Body of pancreas (tissue), 4 donors: ENCODE results near the gene RPS28. TPM values are rescaled to one million over a fixed set of nuclear protein-coding genes. Genes with fewer than 3 reads are reported as not detected.
"Not testable (repeated sequence)": the region's sequence is repeated elsewhere in the genome, so short reads cannot be mapped to it uniquely, and the experiment has no call there.

Source experiments
- ATAC-seq: fragments of 150-250 bp; one replicate; pipeline ENCODE4 v1.9.1; 2016
- DNase-seq, 4 donors: peaks; one replicate each; pipeline ENCODE4 v3.0.0-alpha.2; 2019
- H3K27ac ChIP-seq, 4 donors: fragments of 200-600 bp; sonication (generic); 1 replicate in 3 of 4; 2 replicates in 1 of 4; pipeline versions ENCODE4 v1.5.1 to v1.6.1; 2016 to 2019; ENCODE audit warnings: mild to moderate bottlenecking in 1 of 4, mixed read lengths in 1 of 4, moderate library complexity in 1 of 4
- H3K27me3 ChIP-seq, 2 donors: fragments of 200-600 bp; sonication (generic); one replicate each; pipeline ENCODE4 v1.6.0; 2016; ENCODE audit warnings: mild to moderate bottlenecking in 1 of 2
- H3K36me3 ChIP-seq, 2 donors: fragments of 200-600 bp; sonication (generic); replicated peaks in 1 of 2; 2 replicates each; pipeline ENCODE4 v1.5.1; 2016; ENCODE audit warnings: low read depth in 2 of 2; ENCODE audit not compliant: insufficient read depth in 1 of 2
- H3K4me1 ChIP-seq: fragments of 200-600 bp; sonication (generic); one replicate; pipeline ENCODE4 v1.6.0; 2016
- H3K4me3 ChIP-seq, 2 donors: fragments of 200-600 bp; sonication (generic); 1 replicate in 1 of 2; 2 replicates in 1 of 2; pipeline ENCODE4 v1.5.1; 2016 to 2019
- H3K9me3 ChIP-seq, 3 donors: fragments of 200-600 bp; sonication (generic); 1 replicate in 2 of 3; 2 replicates in 1 of 3; pipeline ENCODE4 v1.5.1; 2016
- POLR2A ChIP-seq, 3 donors: fragments of 450-650 bp; IDR thresholded peaks; one replicate each; pipeline ENCODE4 v1.6.1; 2016; ENCODE audit warnings: antibody characterized with exemption in 3 of 3, mild to moderate bottlenecking in 2 of 3
- WGBS, 2 donors: methylation state at CpG; one replicate each; pipeline ENCODE4 v1.1.5; 2017; 5-methylcytosine and 5-hydroxymethylcytosine counted together
- intact Hi-C: fragments of 100-400 bp; cut with DNase I; formaldehyde crosslinking; loops from one replicate; pipeline ENCODE4 v1.15.1; 2023
- total RNA-seq, 2 donors: library from RNA; depleted of rRNA; stranded (reverse); fragments of >200 nt; gene quantifications; one replicate each; pipeline ENCODE4 v1.1.0, GENCODE V29; 2016
- TF ChIP-seq, protein P1 (sequence below), 7 experiments: fragments of 450-650 bp in 4 of 7; fragments of 200-600 bp in 3 of 7; sonication (generic) in 3 of 7; IDR thresholded peaks; one replicate each; pipeline ENCODE4 v1.5.1; 2016 to 2019; ENCODE audit warnings: antibody characterized with exemption in 7 of 7

The RPS28 gene
- total RNA-seq, 2 donors from 2014 or later = 322 to 334 TPM

DNA sequence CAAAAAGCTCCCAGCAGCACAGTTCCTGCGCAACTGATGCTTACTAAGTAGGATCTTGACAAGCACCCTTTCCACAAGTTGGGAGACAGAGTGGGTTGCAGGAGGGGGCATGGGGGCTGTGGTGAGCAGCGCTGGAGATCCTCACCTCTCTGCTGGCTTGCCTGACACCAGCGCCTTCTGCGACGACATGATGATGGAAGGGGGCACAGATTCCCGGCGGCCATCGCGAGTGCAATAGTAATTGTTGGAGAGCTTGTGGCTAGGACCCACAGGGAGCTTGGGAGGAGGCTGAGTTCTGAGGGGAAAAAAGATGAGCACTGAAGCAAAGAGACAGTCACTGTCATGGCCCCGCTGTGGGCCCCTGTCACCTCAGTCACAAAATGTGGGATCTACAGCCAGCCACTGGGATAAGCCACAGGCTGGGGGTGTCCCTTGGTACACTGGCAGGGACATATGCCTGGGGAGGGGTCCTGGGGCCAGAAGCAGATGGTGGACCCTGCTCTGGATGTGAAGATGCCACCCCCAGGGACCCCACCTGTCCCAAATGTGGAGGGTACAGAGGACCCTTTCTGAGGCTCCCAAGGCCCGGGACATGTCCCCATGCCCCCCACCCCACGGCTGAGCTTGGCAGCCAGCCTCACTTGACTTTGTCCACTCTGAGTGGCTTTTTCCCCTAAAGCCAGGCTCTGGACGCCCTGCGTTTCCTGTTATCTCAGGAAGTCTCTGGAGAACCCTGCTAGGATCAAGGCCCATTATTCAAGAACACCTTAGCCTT lies 4.8 kb upstream of the RPS28 start:
- no peaks in the 10 kb centered on the region for H3K27me3 ChIP-seq
- H3K27ac ChIP-seq = no peak overlapping the region
- H3K9me3 ChIP-seq = no peaks in the 10 kb centered on the region
- H3K36me3 ChIP-seq = peaks cover 0 to 4% of the 10 kb centered on the region in 2 donors
- no peak for DNase-seq
- no peak for TF ChIP-seq POLR2A (IDR thresholded peaks at IDR 0.05)
- TF ChIP-seq, protein P1, sequence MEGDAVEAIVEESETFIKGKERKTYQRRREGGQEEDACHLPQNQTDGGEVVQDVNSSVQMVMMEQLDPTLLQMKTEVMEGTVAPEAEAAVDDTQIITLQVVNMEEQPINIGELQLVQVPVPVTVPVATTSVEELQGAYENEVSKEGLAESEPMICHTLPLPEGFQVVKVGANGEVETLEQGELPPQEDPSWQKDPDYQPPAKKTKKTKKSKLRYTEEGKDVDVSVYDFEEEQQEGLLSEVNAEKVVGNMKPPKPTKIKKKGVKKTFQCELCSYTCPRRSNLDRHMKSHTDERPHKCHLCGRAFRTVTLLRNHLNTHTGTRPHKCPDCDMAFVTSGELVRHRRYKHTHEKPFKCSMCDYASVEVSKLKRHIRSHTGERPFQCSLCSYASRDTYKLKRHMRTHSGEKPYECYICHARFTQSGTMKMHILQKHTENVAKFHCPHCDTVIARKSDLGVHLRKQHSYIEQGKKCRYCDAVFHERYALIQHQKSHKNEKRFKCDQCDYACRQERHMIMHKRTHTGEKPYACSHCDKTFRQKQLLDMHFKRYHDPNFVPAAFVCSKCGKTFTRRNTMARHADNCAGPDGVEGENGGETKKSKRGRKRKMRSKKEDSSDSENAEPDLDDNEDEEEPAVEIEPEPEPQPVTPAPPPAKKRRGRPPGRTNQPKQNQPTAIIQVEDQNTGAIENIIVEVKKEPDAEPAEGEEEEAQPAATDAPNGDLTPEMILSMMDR (IDR thresholded peaks at IDR 0.05) = no peak
- intact Hi-C loops = no loop called here
- ATAC-seq = no peak
- no peak overlapping the region for H3K4me3 ChIP-seq
- WGBS, 2 donors = 88 to 89% methylated on average over 10 to 14 of the region's 14 CpGs
- H3K4me1 ChIP-seq = peaks cover 11% of the 10 kb centered on the region

DNA sequence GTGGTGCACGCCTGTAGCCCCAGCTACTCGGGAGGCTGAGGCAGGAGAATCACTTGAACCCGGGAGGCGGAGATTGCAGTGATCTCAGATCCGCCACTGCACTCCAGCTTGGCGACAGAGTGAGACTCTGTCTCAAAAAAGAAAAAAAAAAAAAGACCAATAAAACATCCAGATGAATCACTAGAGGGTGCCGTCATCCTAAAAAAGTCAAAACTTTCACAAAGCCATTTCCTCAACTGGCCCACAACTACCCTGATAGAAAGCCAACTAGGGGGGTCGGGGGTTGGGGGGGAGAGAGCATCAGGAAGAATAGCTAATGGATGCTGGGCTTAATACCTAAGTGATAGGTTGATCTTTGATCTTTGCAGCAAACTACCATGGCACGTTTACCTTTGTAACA lies 2.5 kb upstream of the RPS28 start:
- H3K27me3 ChIP-seq, intact Hi-C loops, ATAC-seq, DNase-seq, H3K4me3 ChIP-seq, H3K9me3 ChIP-seq, H3K27ac ChIP-seq, H3K36me3 ChIP-seq: not testable (repeated sequence)
- H3K4me1 ChIP-seq = peaks cover 28% of the 10 kb centered on the region
- WGBS, 2 donors = 81 to 82% methylated on average over 9 of the region's 9 CpGs

DNA sequence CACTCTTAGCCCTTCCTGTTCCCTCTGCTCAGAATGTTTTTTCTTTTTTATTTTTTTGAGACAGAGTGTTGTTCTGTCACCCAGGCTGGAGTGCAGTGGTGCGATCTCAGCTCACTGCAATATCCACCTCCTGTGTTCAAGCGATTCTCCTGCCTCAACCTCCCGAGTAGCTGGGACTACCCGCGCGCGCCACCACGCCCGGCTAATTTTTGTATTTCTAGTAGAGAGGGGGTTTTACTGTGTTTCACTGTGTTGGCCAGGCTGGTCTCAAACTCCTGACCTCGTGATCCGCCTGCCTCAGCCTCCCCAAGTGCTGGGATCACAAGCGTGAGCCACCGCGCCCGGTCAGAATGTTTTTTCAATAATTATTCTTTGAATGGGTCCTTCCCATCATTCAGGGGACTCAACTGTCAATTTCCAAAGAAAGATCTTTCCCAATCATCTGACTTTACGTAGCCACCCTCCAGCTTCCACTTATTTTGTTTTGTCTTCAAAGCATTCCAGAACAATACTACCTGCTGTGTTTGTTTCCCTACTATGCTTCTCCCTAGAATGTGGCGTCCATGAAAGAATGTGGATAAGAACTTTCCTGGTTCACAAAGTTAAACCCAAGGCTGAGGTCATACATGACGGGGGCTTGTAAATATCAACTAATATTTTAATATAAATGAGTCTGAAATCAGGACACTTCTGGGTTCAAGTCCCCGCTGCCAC lies 1.3 kb upstream of the RPS28 start:
- WGBS, 2 donors = 71 to 77% methylated on average over 19 of the region's 19 CpGs
- H3K27me3 ChIP-seq = no peaks in the 10 kb centered on the region
- H3K27ac ChIP-seq = peak overlapping the region in 3 of 4 donors; percentile 84 to 91 (median 86)
- H3K9me3 ChIP-seq = no peaks in the 10 kb centered on the region
- DNase-seq (no peak), ATAC-seq (no peak)
- intact Hi-C loops = no loop called here
- H3K4me3 ChIP-seq = no peak overlapping the region
- TF ChIP-seq, protein P1 (IDR thresholded peaks at IDR 0.05) = no peak
- no peak for TF ChIP-seq POLR2A (IDR thresholded peaks at IDR 0.05)
- peaks cover 36% of the 10 kb centered on the region for H3K4me1 ChIP-seq
- peaks cover 0 to 2% of the 10 kb centered on the region in 2 donors for H3K36me3 ChIP-seq

DNA sequence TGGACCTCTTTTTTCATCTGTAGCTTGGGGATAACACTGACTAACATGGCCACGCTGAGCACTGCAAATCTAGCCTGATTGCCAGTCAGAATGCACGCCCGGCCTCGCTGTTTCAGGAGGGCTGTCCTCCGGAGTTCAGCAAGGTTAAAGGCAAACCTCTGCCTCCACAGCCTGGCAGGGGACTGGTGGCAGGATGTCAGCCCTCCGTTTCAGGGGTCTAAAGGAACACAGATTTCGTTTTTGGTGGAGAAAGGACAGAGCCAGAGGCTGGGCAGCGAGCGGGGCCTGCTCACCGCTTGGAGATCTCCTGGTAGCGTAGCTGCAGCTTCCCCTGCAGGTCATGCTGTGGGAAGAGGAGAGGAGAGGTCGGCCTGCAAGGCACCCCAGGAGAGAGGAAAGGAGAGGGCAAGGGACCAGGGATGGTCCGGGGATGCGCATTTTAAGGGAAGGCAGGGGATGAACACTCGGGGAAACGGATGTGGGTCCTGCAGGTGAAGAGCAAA lies 681 bp upstream of the RPS28 start:
- DNase-seq = no peak
- ATAC-seq = peak; percentile 2
- intact Hi-C loops = no loop called here
- Histone ChIP-seq H3K9me3 (no peaks in the 10 kb centered on the region), H3K4me1 (peaks cover 36% of the 10 kb centered on the region), H3K4me3 (peak overlapping the region; percentile 53 to 69), H3K27ac (peak overlapping the region; percentile 84 to 91 (median 88)), H3K27me3 (no peaks in the 10 kb centered on the region), H3K36me3 (peaks cover 0 to under 1% of the 10 kb centered on the region in 2 donors)
- TF ChIP-seq, protein P1 (IDR thresholded peaks at IDR 0.05) = no peak
- no peak for TF ChIP-seq POLR2A (IDR thresholded peaks at IDR 0.05)
- WGBS, 2 donors = 0 to 1% methylated on average over 15 to 16 of the region's 16 CpGs

DNA sequence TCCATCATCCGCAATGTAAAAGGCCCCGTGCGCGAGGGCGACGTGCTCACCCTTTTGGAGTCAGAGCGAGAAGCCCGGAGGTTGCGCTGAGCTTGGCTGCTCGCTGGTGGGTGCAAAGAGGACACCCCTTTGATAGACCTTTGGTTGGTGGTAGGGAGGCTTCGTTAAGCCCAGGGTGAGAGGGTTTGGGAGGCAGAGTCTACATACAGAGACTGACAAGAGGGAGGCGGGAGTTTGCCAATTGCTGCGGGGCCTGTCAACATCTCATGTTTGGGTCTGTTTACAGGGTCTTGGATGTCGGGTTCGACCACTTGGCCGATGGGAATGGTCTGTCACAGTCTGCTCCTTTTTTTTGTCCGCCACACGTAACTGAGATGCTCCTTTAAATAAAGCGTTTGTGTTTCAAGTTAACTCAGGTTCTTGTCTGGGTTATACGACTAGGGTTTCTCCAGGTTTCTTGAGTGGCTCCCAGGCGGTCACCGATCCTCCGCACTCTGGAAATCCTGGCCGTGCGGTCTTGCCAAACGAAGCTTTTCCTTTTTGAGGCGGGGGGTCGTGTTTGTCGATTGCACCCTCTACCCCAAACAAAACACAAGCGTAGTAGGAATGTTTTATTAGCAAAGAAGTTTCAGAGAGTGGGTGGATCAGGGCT lies 816 bp downstream of the RPS28 start:
- peaks cover 36% of the 10 kb centered on the region for H3K4me1 ChIP-seq
- H3K36me3 ChIP-seq = no peaks in the 10 kb centered on the region
- H3K27ac ChIP-seq = peak overlapping the region; percentile 84 to 91 (median 88)
- WGBS, 2 donors = 11 to 16% methylated on average over 25 to 30 of the region's 30 CpGs
- no peaks in the 10 kb centered on the region for H3K27me3 ChIP-seq
- intact Hi-C loops = no loop called here
- DNase-seq (no peak), ATAC-seq (no peak)
- no peaks in the 10 kb centered on the region for H3K9me3 ChIP-seq
- peak overlapping the region; percentile 53 to 69 for H3K4me3 ChIP-seq
- TF ChIP-seq, protein P1 (IDR thresholded peaks at IDR 0.05) = no peak
- no peak for TF ChIP-seq POLR2A (IDR thresholded peaks at IDR 0.05)
